ENCODE results near the gene MAD1L1.

The MAD1L1 gene

GRCh38 chr7:2152646-2153045, 80.1 kb downstream of the MAD1L1 start:
- DNase-seq: no peak

GRCh38 chr7:2151801-2152612, 80.7 kb downstream of the MAD1L1 start:
- no peak for DNase-seq

GRCh38 chr7:2151237-2151636, 81.5 kb downstream of the MAD1L1 start:
- no peak for DNase-seq

GRCh38 chr7:2150445-2150815, 82.3 kb downstream of the MAD1L1 start:
- DNase-seq: no peak

- DNase-seq: no peak
Observed at GRCh38 chr7:2149672-2150444, 82.9 kb downstream of the MAD1L1 start.

- no peak for DNase-seq
Observed at GRCh38 chr7:2148814-2149213, 83.9 kb downstream of the MAD1L1 start.

GRCh38 chr7:2148189-2148588, 84.6 kb downstream of the MAD1L1 start:
- no peak for DNase-seq

GRCh38 chr7:2146676-2147472, 85.9 kb downstream of the MAD1L1 start:
- DNase-seq: no peak

- DNase-seq: no peak
Observed at GRCh38 chr7:2145835-2146580, 86.7 kb downstream of the MAD1L1 start.

GRCh38 chr7:2144926-2145325, 87.8 kb downstream of the MAD1L1 start:
- no peak for DNase-seq

- no peak for DNase-seq
Observed at GRCh38 chr7:2143981-2144595, 88.7 kb downstream of the MAD1L1 start.

GRCh38 chr7:2143450-2143849, 89.3 kb downstream of the MAD1L1 start:
- no peak for DNase-seq

GRCh38 chr7:2142386-2142785, 90.4 kb downstream of the MAD1L1 start:
- DNase-seq: no peak

- no peak for DNase-seq
Observed at GRCh38 chr7:2141651-2142050, 91.1 kb downstream of the MAD1L1 start.

- DNase-seq: no peak
Observed at GRCh38 chr7:2141021-2141410, 91.7 kb downstream of the MAD1L1 start.

- no peak for DNase-seq
Observed at GRCh38 chr7:2140216-2141020, 92.3 kb downstream of the MAD1L1 start.

GRCh38 chr7:2139004-2139699, 93.6 kb downstream of the MAD1L1 start:
- no peak for DNase-seq

GRCh38 chr7:2138146-2138765, 94.5 kb downstream of the MAD1L1 start:
- no peak for DNase-seq

- DNase-seq: no peak
Observed at GRCh38 chr7:2134740-2135139, 98.0 kb downstream of the MAD1L1 start.

GRCh38 chr7:2132243-2132642, 100.5 kb downstream of the MAD1L1 start:
- no peak for DNase-seq

All from NCI-H1105 treated with DMSO at 0.1 percent for 48 hours (cell line).